A673 (cell line): ENCODE measurements around the gene ITGAV. TPM values are rescaled to one million over a fixed set of nuclear protein-coding genes. Genes with fewer than 3 reads are reported as not detected.

Experiments
- BruUV-seq: library from RNA; stranded (reverse); fragments of 400-500 nt; replicated peaks from 2 replicates; lab custom pipeline; 2021; lab: Mats Ljungman, UMichigan
- CTCF ChIA-PET: fragments of 300-600 bp; sonication (Branson Sonifier 250); formaldehyde crosslinking; loops from one replicate; lab custom pipeline; 2022; ENCODE audit warnings: antibody characterized with exemption; lab: Charles Lee
- POLR2A ChIA-PET: fragments of 300-600 bp; sonication (Branson Sonifier 250); formaldehyde crosslinking; loops from one replicate; lab custom pipeline; 2022; ENCODE audit warnings: antibody characterized with exemption; ENCODE audit not compliant: low non-redundant PET; lab: Charles Lee
- DNase-seq: peaks from one replicate; pipeline ENCODE4 v3.0.0-alpha.2; 2015; ENCODE audit warnings: low spot score
- H3K27ac ChIP-seq: fragments of 200-600 bp; sonication (generic); 2 replicates; pipeline ENCODE4 v1.5.1; 2016; ENCODE audit warnings: mixed run types, low read depth, mild to moderate bottlenecking, mixed read lengths, antibody characterized with exemption, low read length; ENCODE audit not compliant: poor library complexity, severe bottlenecking
- H3K27me3 ChIP-seq: fragments of 200-600 bp; sonication (generic); replicated peaks from 2 replicates; pipeline ENCODE4 v1.6.1; 2017; ENCODE audit warnings: mixed run types, low read depth, mild to moderate bottlenecking, mixed read lengths, antibody characterized with exemption, low read length; ENCODE audit not compliant: insufficient read depth, poor library complexity
- H3K36me3 ChIP-seq: fragments of 200-600 bp; sonication (generic); 2 replicates; pipeline ENCODE4 v1.6.1; 2016; ENCODE audit warnings: mixed run types, mild to moderate bottlenecking, mixed read lengths, antibody characterized with exemption, low read length; ENCODE audit not compliant: insufficient read depth, poor library complexity, severe bottlenecking
- H3K4me1 ChIP-seq: fragments of 200-600 bp; sonication (generic); 2 replicates; pipeline ENCODE4 v1.6.1; 2017; ENCODE audit warnings: mixed run types, mild to moderate bottlenecking, mixed read lengths, antibody characterized with exemption, low read length; ENCODE audit not compliant: insufficient read depth, poor library complexity, severe bottlenecking
- H3K4me3 ChIP-seq: fragments of 200-600 bp; sonication (generic); 2 replicates; pipeline ENCODE4 v1.5.1; 2016; ENCODE audit warnings: low read depth, mixed run types, mild to moderate bottlenecking, mixed read lengths, low read length; ENCODE audit not compliant: poor library complexity, severe bottlenecking
- H3K9me3 ChIP-seq: fragments of 200-600 bp; sonication (generic); 2 replicates; pipeline ENCODE4 v1.6.1; 2016; ENCODE audit warnings: mixed run types, low read depth, mild to moderate bottlenecking, mixed read lengths, antibody characterized with exemption, low read length; ENCODE audit not compliant: poor library complexity, severe bottlenecking
- EZH2 ChIP-seq: fragments of 200-600 bp; sonication (generic); IDR thresholded peaks from 2 replicates; pipeline ENCODE4 v1.6.1; 2017; ENCODE audit warnings: borderline replicate concordance, low read depth, mild to moderate bottlenecking, mixed read lengths, antibody characterized with exemption, low read length; ENCODE audit not compliant: poor library complexity, severe bottlenecking
- intact Hi-C: fragments of 100-400 bp; cut with micrococcal nuclease; formaldehyde crosslinking; loops from one replicate; pipeline ENCODE4 v1.10.0; 2022; ENCODE audit not compliant: unreplicated experiment
- total RNA-seq: library from RNA; stranded (reverse); gene quantifications from 2 replicates; pipeline ENCODE4 v1.2.3, GENCODE V29; 2021
- TF ChIP-seq, protein P1 (sequence below): fragments of 300-800, 200-600 bp; sonication (generic); conservative IDR thresholded peaks from 2 replicates; pipeline ENCODE4 v1.5.1; 2017; ENCODE audit warnings: low read depth, mild to moderate bottlenecking, antibody characterized with exemption, low read length, moderate library complexity, mixed read lengths

Gene ITGAV
- total RNA-seq, 1 experiment from 2014 or later = 28.4 TPM

GRCh38 chr2:186588940-186589611 is 780 bp upstream of the ITGAV start:
- Histone ChIP-seq H3K27me3 (no peaks in the 10 kb centered on the region), H3K27ac (peak overlapping the region; percentile 88), H3K4me3 (peak overlapping the region; percentile 92), H3K9me3 (no peaks in the 10 kb centered on the region), H3K36me3 (no peaks in the 10 kb centered on the region), H3K4me1 (no peaks in the 10 kb centered on the region)
- TF ChIP-seq, protein P1, sequence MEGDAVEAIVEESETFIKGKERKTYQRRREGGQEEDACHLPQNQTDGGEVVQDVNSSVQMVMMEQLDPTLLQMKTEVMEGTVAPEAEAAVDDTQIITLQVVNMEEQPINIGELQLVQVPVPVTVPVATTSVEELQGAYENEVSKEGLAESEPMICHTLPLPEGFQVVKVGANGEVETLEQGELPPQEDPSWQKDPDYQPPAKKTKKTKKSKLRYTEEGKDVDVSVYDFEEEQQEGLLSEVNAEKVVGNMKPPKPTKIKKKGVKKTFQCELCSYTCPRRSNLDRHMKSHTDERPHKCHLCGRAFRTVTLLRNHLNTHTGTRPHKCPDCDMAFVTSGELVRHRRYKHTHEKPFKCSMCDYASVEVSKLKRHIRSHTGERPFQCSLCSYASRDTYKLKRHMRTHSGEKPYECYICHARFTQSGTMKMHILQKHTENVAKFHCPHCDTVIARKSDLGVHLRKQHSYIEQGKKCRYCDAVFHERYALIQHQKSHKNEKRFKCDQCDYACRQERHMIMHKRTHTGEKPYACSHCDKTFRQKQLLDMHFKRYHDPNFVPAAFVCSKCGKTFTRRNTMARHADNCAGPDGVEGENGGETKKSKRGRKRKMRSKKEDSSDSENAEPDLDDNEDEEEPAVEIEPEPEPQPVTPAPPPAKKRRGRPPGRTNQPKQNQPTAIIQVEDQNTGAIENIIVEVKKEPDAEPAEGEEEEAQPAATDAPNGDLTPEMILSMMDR = no peak
- no peak for TF ChIP-seq EZH2
- TSS peak; percentile 77 for BruUV-seq
- ChIA-PET CTCF (no interaction called here), POLR2A (interaction anchor here (0.6 to 1.0 kb wide), 2 partner anchors 20 to 186 kb away, joined by 3 to 4 read pairs; no protein-coding TSS in a partner anchor)
- DNase-seq = no peak
- intact Hi-C loops = no loop called here

DNA sequence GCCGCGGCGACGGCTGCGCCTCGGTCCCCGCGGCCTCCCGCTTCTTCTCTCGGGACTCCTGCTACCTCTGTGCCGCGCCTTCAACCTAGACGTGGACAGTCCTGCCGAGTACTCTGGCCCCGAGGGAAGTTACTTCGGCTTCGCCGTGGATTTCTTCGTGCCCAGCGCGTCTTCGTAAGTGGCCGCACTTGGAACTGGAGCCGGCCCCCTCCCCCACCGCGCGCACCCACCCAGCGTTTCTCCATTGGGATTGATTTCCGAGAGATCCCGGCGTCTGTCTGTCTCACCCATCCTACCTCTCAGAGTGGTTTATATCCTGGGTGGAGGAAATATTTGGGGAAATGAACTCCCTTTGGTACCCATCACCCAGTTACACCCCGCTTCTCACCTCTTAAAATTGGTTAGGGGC is 498 bp downstream of the ITGAV start:
- no peaks in the 10 kb centered on the region for H3K27me3 ChIP-seq
- peak overlapping the region; percentile 88 for H3K27ac ChIP-seq
- H3K4me1 ChIP-seq = no peaks in the 10 kb centered on the region
- CTCF ChIA-PET = interaction anchor here (0.7 kb wide), 1 partner anchor 51 kb away, joined by 3 read pairs; no protein-coding TSS in a partner anchor
- TF ChIP-seq EZH2 = no peak
- TF ChIP-seq, protein P1 = no peak
- BruUV-seq = no TSS peak
- no peaks in the 10 kb centered on the region for H3K36me3 ChIP-seq
- intact Hi-C loops = loop anchor here (5.0 kb wide), 2 partner anchors 48 to 83 kb away; no protein-coding TSS in a partner anchor
- H3K9me3 ChIP-seq = no peaks in the 10 kb centered on the region
- DNase-seq = no peak
- POLR2A ChIA-PET = no interaction called here
- peak overlapping the region; percentile 92 for H3K4me3 ChIP-seq

DNA sequence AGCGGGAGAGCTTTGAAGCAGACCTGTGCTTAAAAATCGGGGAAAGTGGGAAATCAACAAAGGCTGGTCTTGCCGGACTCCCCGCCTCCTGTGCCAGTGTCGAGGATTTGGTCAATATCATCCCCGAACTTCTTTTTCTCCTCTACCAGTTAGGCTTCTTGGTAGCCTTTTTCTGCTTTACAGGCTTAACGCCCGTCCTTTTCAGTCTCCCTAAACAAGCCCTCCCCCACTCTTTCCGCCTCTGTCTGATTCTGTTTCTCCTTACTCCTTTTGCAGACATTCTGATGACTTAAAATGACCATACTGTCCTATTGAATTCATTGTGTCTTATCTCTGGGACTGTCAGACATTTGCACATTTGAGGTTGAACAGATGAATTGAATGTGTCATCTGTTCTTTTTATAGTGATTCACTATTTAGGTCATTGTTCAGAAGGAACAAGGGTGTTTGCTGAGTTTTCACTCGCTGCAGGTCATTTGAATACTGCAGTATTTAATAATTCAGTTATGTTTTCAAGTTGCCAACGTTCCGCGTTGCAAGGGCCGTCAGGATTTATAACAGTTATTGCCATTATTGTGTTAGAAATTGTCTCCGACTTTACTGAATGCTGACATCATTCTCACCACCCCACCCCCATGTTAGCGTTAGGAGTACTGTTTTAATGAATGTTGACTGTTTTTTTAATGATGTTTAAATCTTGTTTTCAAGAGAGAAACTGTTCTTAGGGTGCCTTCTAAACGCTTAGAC is 1.1 kb downstream of the ITGAV start:
- CTCF ChIA-PET = no interaction called here
- DNase-seq = peak; percentile 57

More for the DNA sequence above, 1.1 kb downstream of the ITGAV start:
- Histone ChIP-seq H3K27ac (peak overlapping the region; percentile 88), H3K4me3 (peak overlapping the region; percentile 92), H3K27me3 (no peaks in the 10 kb centered on the region), H3K9me3 (no peaks in the 10 kb centered on the region), H3K4me1 (no peaks in the 10 kb centered on the region), H3K36me3 (no peaks in the 10 kb centered on the region)
- POLR2A ChIA-PET = no interaction called here
- TF ChIP-seq EZH2 = no peak
- TF ChIP-seq, protein P1 = no peak
- intact Hi-C loops = loop anchor here (5.0 kb wide), 2 partner anchors 49 to 84 kb away; no protein-coding TSS in a partner anchor
- BruUV-seq = TSS peak; percentile 46
